GM19324 (cell line): Measurements from ENCODE around the gene SLC22A2.

Experiments
- ATAC-seq: cut with Tn5 transposase; IDR thresholded peaks from one replicate; pipeline ENCODE4 v1.9.1; 2021; ENCODE audit warnings: mild to moderate bottlenecking, moderate library complexity; ENCODE audit not compliant: unreplicated experiment, low FRiP score

Gene SLC22A2

GRCh38 chr6:160173806-160174527 is 84.7 kb downstream of the SLC22A2 start:
- no peak for ATAC-seq

- no peak for ATAC-seq
These were observed 85.9 kb downstream of the SLC22A2 start for GRCh38 chr6:160172704-160173103.

GRCh38 chr6:160170018-160170680 is 88.5 kb downstream of the SLC22A2 start:
- no peak for ATAC-seq

GRCh38 chr6:160167604-160168399 is 90.8 kb downstream of the SLC22A2 start:
- ATAC-seq: no peak
